HepG2 (cell line): ENCODE results near the gene ZFR. TPM values are rescaled to one million over a fixed set of nuclear protein-coding genes. Genes with fewer than 3 reads are reported as not detected.

ENCODE experiments used
- AGO1 ChIP-seq: fragments of 200-400 bp; formaldehyde crosslinking; IDR thresholded peaks from 2 replicates; pipeline ENCODE4 v1.6.1; 2017; ENCODE audit warnings: mild to moderate bottlenecking, low read depth, low read length, moderate library complexity; ENCODE audit not compliant: poor library complexity, severe bottlenecking
- AGO2 ChIP-seq: fragments of 200-400 bp; formaldehyde crosslinking; optimal IDR thresholded peaks from 2 replicates; pipeline ENCODE3; 2017; ENCODE audit warnings: mild to moderate bottlenecking, low read depth, low read length, moderate library complexity
- ARNTL ChIP-seq: sonication (generic); formaldehyde crosslinking; IDR thresholded peaks from 2 replicates; pipeline ENCODE4 v1.4.0; 2020; ENCODE audit warnings: mild to moderate bottlenecking, missing genetic modification reagents
- CCAR2 ChIP-seq: fragments of 200-400 bp; formaldehyde crosslinking; optimal IDR thresholded peaks from 2 replicates; pipeline ENCODE3; 2018; ENCODE audit warnings: low read depth, mild to moderate bottlenecking, low read length, moderate library complexity
- ETV5 ChIP-seq: IDR thresholded peaks from 2 replicates; pipeline ENCODE4 v1.6.1; 2018; ENCODE audit warnings: missing biosample characterization, missing genetic modification reagents, inconsistent platforms, borderline replicate concordance
- FOXA1 ChIP-seq, 2 experiments: fragments of 450-650 bp in 1 of 2; sonication (generic) in 1 of 2; formaldehyde crosslinking in 1 of 2; IDR thresholded peaks; 2 replicates each; pipeline versions ENCODE4 v1.4.0 to v1.6.1; 2016 to 2020; ENCODE audit warnings: missing genetic modification reagents in 1 of 2
- HDAC2 ChIP-seq: sonication (generic); formaldehyde crosslinking; IDR thresholded peaks from 2 replicates; pipeline ENCODE4 v1.4.0; 2020; ENCODE audit warnings: missing genetic modification reagents
- HNF4A ChIP-seq: sonication (generic); formaldehyde crosslinking; IDR thresholded peaks from 2 replicates; pipeline ENCODE4 v1.4.0; 2020; ENCODE audit warnings: missing genetic modification reagents
- NAIF1 ChIP-seq: sonication (generic); formaldehyde crosslinking; IDR thresholded peaks from 2 replicates; pipeline ENCODE4 v1.5.0; 2020; ENCODE audit warnings: mild to moderate bottlenecking, missing genetic modification reagents, borderline replicate concordance
- NCOR1 ChIP-seq: fragments of 200-600 bp; sonication (generic); IDR thresholded peaks from 2 replicates; pipeline ENCODE4 v1.7.0; 2017; ENCODE audit warnings: antibody characterized with exemption, low read length, borderline replicate concordance
- POGZ ChIP-seq: sonication (generic); formaldehyde crosslinking; IDR thresholded peaks from 2 replicates; pipeline ENCODE4 v1.4.0; 2020; ENCODE audit warnings: mild to moderate bottlenecking, missing genetic modification reagents
- REXO4 ChIP-seq: sonication (generic); formaldehyde crosslinking; IDR thresholded peaks from 2 replicates; pipeline ENCODE4 v1.8.0; 2022; ENCODE audit warnings: missing genetic modification reagents, mild to moderate bottlenecking, borderline replicate concordance
- RFX5 ChIP-seq: IDR thresholded peaks from 2 replicates; pipeline ENCODE4 v1.6.1; 2011; ENCODE audit warnings: low read depth, low read length, improper control_type of control experiment
- SIN3A ChIP-seq: IDR thresholded peaks from 2 replicates; pipeline ENCODE4 v1.6.1; 2011; ENCODE audit warnings: low read depth, mild to moderate bottlenecking, control low read depth, low read length, borderline replicate concordance
- SMAD9 ChIP-seq: sonication (generic); formaldehyde crosslinking; IDR thresholded peaks from 2 replicates; pipeline ENCODE4 v1.5.1; 2020; ENCODE audit warnings: mild to moderate bottlenecking, missing genetic modification reagents
- SNAI1 ChIP-seq: sonication (generic); formaldehyde crosslinking; IDR thresholded peaks from 2 replicates; pipeline ENCODE4 v1.5.0; 2020; ENCODE audit warnings: mild to moderate bottlenecking, missing genetic modification reagents, borderline replicate concordance
- SNRNP70 ChIP-seq: fragments of 200-400 bp; formaldehyde crosslinking; IDR thresholded peaks from 2 replicates; pipeline ENCODE4 v1.6.1; 2017; ENCODE audit warnings: mild to moderate bottlenecking, low read depth, low read length, moderate library complexity
- TCF7L2 ChIP-seq: IDR thresholded peaks from 2 replicates; pipeline ENCODE4 v1.6.1; 2011; ENCODE audit warnings: mild to moderate bottlenecking, low read depth, low read length, moderate library complexity
- ZBTB3 ChIP-seq: sonication (generic); formaldehyde crosslinking; IDR thresholded peaks from 2 replicates; pipeline ENCODE4 v1.4.0; 2020; ENCODE audit warnings: low read depth, mild to moderate bottlenecking, moderate library complexity, missing genetic modification reagents, borderline replicate concordance
- ZFP36L1 ChIP-seq: sonication (generic); formaldehyde crosslinking; IDR thresholded peaks from 2 replicates; pipeline ENCODE4 v1.8.0; 2022; ENCODE audit warnings: mild to moderate bottlenecking, missing genetic modification reagents, moderate library complexity
- ZIK1 ChIP-seq: sonication (generic); formaldehyde crosslinking; IDR thresholded peaks from 2 replicates; pipeline ENCODE4 v1.5.0; 2020; ENCODE audit warnings: mild to moderate bottlenecking, low read depth, missing genetic modification reagents, borderline replicate concordance
- ZKSCAN5 ChIP-seq: sonication (generic); formaldehyde crosslinking; IDR thresholded peaks from 2 replicates; pipeline ENCODE4 v1.5.1; 2020; ENCODE audit warnings: mild to moderate bottlenecking, missing genetic modification reagents
- ZNF136 ChIP-seq: sonication (generic); formaldehyde crosslinking; IDR thresholded peaks from 2 replicates; pipeline ENCODE4 v1.8.1; 2022; ENCODE audit warnings: low read depth, mild to moderate bottlenecking, moderate library complexity, missing genetic modification reagents
- ZNF432 ChIP-seq: sonication (generic); formaldehyde crosslinking; IDR thresholded peaks from 2 replicates; pipeline ENCODE4 v1.5.0; 2020; ENCODE audit warnings: missing genetic modification reagents, mild to moderate bottlenecking, borderline replicate concordance
- ZNF709 ChIP-seq: sonication (generic); formaldehyde crosslinking; IDR thresholded peaks from 2 replicates; pipeline ENCODE4 v1.5.0; 2020; ENCODE audit warnings: mild to moderate bottlenecking, missing genetic modification reagents
- ZNF766 ChIP-seq: sonication (generic); formaldehyde crosslinking; IDR thresholded peaks from 2 replicates; pipeline ENCODE4 v1.5.0; 2020; ENCODE audit warnings: missing genetic modification reagents, borderline replicate concordance
- polyA plus RNA-seq, 8 experiments: library from polyadenylated mRNA; depleted of rRNA in 3 of 8; stranded (reverse) in 7 of 8; unstranded in 1 of 8; fragments of >200 nt; fragmentation: Illumina TruSeq in 4 of 8; extraction: Trizol in 4 of 8; gene quantifications; 2 replicates each; pipeline versions ENCODE4 v1.2.1 to v1.2.3, GENCODE V29; 2011 to 2016; ENCODE audit warnings: low read depth in 4 of 8, missing spikeins in 1 of 8, mixed read lengths in 1 of 8; ENCODE audit not compliant: insufficient read depth in 1 of 8
- total RNA-seq, 5 experiments: library from RNA; depleted of rRNA; stranded (reverse); fragments of >200 nt; fragmentation: Illumina TruSeq; extraction: Trizol; gene quantifications; 2 replicates each; pipeline ENCODE4 v1.2.3, GENCODE V29; 2016; ENCODE audit warnings: low read depth in 1 of 5
- TF ChIP-seq, protein P1 (sequence below): sonication (generic); formaldehyde crosslinking; IDR thresholded peaks from 2 replicates; pipeline ENCODE4 v1.5.0; 2020; ENCODE audit warnings: missing genetic modification reagents

ZFR gene
- total and polyA plus RNA-seq, 2 of the 13 experiments (the other 11 are each of a cell fraction or from before 2014, with no cell fraction given) = 89.0 to 92.8 TPM

DNA sequence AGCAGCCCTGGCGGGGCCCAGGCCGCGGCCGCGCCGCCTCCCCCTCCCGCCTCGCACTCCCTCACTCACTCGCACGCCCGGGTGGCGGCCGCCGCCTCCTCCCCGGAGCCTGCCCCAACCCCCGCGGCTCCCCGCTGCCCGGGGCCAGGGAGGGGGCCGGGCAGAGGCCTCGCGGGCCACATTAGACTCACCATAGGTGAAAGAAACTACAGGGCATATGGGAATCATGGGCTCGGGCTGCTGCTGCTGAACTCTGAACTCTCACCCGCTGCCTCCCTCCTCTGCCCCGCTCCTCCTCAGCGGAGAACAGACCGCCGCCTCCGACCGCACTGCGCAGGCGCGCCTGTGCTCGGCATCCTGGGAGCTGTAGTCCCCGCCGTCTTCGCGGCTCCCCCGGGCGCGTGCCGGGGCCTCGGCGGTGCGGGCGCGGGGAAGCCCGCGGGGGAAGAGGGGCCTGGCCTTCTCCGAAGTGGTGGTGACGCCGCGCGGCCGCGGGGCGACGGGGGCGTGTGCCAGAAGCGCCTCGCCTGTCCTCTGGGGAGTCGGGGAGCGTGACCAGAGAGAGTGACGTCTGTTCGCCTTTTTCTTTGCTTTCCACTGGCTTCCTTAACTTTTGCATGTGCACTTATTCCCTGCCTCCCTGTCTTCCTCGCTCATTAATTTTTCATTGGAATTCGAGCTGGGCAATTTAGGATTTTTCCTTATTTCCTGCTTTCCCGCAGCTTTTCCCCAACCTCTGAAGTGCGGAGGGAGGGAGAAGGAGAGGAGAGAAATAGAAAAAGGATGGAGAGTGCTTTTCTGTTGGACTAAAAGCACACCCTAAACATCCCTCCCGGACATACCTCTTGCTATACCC lies at the start of gene ZFR (continued):
- TF ChIP-seq NAIF1 (CRISPR knock-in tag) (no peak), ZNF766 (CRISPR knock-in tag) (peak; percentile 82; the same call in 1 of the 2 replicates), AGO2 (peak; percentile 40), SMAD9 (no peak), SNAI1 (CRISPR knock-in tag) (no peak), NCOR1 (peak; percentile 45; the same call in 1 of the 2 replicates), HDAC2 (CRISPR knock-in tag) (no peak; the same call in 1 of the 2 replicates), REXO4 (CRISPR knock-in tag) (peak; percentile 67; the same call in 1 of the 2 replicates), ZNF709 (peak; percentile 83; the same call in 1 of the 2 replicates), SNRNP70 (no peak), ETV5 (CRISPR knock-in tag) (0 out of 2 replicates have a peak, but pooled peaks have one; percentile 34), ZFP36L1 (0 out of 2 replicates have a peak, but pooled peaks have one; percentile 77), ZIK1 (CRISPR knock-in tag) (peak; percentile 95; the same call in 1 of the 2 replicates), TCF7L2 (no peak), POGZ (CRISPR knock-in tag) (peak; percentile 53; the same call in 1 of the 2 replicates), ARNTL (CRISPR knock-in tag) (peak; percentile 58; the same call in 1 of the 2 replicates), RFX5 (no peak), ZKSCAN5 (CRISPR knock-in tag) (no peak), FOXA1 (IDR thresholded peaks at IDR 0.05) (no peak), FOXA1 (CRISPR knock-in tag; IDR thresholded peaks at IDR 0.05) (no peak), CCAR2 (no peak), HNF4A (CRISPR knock-in tag) (peak; percentile 66), AGO1 (no peak), ZBTB3 (CRISPR knock-in tag) (0 out of 2 replicates have a peak, but pooled peaks have one; percentile 37), ZNF136 (CRISPR knock-in tag) (no peak), ZNF432 (CRISPR knock-in tag) (no peak), SIN3A (peak; percentile 5; the same call in 1 of the 2 replicates)
- TF ChIP-seq, protein P1, sequence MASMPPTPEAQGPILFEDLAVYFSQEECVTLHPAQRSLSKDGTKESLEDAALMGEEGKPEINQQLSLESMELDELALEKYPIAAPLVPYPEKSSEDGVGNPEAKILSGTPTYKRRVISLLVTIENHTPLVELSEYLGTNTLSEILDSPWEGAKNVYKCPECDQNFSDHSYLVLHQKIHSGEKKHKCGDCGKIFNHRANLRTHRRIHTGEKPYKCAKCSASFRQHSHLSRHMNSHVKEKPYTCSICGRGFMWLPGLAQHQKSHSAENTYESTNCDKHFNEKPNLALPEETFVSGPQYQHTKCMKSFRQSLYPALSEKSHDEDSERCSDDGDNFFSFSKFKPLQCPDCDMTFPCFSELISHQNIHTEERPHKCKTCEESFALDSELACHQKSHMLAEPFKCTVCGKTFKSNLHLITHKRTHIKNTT = no peak
